GM21381 (cell line): ENCODE data around the gene GLP1R.

Experiments
- ATAC-seq: cut with Tn5 transposase; IDR thresholded peaks from one replicate; pipeline ENCODE4 v1.9.1; 2021; ENCODE audit warnings: mild to moderate bottlenecking, moderate library complexity; ENCODE audit not compliant: unreplicated experiment

Gene GLP1R

DNA sequence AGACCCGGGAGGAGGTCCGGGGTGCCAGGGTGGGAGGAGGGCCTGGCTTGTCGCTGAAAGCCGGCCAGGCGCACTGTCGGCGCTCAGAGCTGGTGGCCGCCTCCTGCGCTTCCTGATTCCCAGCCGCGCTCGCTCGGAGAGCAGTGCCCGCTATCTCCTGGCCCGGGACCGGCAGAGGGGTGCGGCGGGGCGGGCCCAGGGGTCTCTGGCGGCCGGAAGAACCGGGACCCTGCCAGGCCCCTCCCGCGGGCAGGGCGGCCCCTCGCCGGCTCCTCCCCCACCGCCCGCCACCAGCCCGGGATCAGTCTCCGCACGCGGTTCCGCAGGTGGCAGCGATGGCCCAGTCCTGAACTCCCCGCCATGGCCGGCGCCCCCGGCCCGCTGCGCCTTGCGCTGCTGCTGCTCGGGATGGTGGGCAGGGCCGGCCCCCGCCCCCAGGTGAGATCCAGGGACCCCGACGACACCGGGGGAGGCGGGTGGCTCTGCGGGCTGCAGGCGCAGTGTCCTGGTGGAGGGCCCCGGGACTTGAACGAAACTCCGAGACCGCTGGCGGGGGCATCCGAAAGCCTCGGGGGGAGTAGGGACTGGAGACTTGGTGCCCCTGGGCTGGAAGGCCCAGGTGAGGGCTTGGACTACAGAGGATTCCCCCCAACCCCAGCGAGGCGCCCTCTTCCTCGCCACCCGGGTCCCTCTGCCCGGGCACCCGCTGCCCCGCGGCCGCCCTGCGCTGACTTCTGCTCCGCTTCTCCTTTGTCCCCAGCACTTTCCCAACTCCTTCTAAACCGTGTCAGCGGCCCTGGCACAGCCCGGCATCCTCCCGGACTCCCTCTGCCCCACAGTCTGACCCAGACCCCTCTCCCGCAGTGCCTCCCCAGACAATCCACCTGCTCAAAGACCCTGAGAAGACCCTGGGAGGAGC, at the start of gene GLP1R:
TSS of gene GLP1R (plus strand) at position 301 of the 919 bp plus-strand sequence. CDS start at position 361, 60 bp downstream.
- ATAC-seq = no peak

DNA sequence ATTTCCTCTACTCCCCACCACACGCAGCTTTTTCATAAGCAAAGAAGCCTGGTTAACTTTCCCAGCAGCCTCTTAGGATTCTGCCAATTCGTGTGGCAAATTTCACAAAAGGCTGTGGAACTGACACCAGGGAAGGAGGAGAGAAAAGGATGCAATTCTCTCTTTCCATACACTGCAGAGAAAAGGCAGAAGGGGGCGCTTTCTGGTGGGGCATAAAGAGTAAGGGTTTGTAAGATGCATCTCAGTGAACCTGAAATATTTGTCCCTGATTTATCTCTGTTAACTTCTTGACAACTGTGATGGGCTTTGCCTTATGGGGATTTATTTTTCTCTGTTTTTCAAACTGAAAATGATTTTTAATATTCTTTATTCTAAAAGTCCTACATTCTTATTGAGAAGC, 45.5 kb upstream of the GLP1R start:
- ATAC-seq = no peak

DNA sequence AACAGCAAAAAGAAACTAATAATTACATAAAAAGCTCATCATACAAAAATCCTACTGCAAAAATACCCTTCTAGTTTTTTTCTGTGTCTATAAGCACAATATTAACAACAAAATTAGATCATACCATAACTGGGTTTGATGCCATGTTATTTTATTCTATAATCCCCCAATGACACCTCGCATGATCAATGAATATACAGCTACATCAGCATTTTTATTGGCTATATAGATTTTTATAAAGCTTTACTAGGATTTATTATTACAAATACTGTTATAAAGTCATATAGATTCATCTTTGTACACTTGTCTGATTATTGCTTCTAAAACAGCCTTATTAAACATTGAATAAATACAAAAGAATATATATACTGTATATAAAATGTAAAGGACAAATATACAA, 45.1 kb upstream of the GLP1R start:
- no peak for ATAC-seq

DNA sequence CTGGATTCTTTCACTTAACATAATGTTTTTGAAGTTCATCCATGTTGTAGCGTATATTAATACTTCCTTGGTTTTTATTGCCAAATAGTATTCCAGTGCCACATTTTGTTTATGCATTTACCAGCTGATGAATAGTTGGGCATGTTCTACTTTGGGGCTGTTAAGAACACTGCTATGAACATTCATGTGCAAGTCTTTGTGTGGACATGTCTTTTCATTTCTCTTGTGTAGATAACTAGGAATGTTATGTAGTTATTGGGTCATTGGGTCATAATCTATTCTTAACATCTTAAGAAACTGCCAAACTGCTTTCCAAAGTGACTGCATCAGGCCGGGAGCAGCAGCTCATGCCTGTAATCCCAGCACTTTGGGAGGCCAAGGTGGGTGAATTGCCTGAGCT, 43.8 kb upstream of the GLP1R start:
- ATAC-seq = no peak

DNA sequence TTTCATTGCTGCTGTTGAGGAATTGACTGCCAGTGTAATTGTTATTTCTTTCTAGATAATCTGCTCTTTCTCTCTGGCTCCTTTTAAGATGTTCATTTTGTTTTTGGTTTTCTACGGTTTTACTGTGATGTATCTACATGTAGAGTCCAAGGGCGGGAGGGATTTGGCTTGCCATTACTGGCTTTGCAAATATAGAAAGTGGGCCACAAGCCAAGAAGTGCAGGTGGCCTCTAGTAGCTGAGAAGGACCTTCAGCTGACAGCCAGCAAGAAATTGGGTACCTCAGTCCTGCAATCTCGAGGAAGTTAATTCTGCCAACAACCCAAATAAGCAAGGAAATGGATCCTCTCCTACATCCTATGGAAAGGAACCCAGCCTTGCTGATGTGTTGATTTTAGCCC, 42.8 kb upstream of the GLP1R start:
- ATAC-seq = no peak

DNA sequence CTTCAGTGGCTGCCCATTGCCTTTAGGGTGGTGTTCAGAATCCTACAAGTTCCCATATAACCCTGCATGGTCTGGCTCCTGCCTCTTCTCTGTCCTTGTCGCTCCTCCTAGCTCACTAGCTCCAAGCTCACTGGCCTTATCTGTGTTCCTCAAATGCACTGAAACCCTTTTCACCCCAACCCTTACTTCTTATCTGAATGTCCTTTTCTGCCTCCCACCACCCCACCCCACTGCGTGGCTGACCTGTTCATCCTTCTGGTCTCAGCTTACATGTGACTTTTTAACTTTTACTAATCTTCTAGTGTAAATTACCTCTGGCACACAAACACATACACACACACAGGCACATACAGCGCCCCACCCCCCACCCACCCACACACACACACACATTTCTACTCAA, 41.0 kb upstream of the GLP1R start:
- no peak for ATAC-seq

DNA sequence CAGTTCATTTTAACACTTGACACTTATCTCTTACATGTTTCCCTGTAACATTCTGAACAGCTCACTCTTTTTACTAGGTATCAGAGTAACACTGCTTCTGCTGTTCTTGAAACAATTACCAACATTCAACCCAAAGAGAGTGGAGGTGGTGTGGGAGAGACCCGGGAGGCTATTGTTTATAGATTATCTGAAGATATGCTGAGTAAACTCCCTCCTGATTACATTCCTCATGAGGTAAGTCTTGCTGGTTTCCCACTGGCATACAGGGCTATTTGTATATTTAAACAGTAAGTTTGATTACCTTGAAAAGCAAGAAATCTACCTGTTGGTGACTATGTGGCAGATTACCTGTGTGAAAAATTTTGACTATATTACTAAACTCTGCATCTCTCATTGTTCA, 39.8 kb upstream of the GLP1R start:
- ATAC-seq = no peak

DNA sequence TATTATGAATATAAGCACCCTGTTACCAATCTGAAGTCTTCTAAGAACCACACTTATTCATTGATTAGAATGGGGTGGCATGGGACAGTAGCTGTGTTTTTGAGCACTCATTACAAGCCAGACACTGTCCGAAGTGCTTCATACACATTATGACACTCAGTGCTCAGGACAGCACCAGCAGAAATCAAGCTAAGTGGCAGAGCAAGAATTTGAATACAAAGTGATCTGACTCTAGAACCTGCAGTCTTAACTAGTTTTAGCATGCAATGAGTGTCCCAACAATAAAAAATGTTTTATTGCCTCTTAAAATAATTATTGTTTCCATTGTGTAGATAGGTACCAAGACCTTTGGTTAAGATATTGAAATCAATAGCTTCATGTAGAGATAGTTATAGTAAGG, 39.1 kb upstream of the GLP1R start:
- no peak for ATAC-seq

DNA sequence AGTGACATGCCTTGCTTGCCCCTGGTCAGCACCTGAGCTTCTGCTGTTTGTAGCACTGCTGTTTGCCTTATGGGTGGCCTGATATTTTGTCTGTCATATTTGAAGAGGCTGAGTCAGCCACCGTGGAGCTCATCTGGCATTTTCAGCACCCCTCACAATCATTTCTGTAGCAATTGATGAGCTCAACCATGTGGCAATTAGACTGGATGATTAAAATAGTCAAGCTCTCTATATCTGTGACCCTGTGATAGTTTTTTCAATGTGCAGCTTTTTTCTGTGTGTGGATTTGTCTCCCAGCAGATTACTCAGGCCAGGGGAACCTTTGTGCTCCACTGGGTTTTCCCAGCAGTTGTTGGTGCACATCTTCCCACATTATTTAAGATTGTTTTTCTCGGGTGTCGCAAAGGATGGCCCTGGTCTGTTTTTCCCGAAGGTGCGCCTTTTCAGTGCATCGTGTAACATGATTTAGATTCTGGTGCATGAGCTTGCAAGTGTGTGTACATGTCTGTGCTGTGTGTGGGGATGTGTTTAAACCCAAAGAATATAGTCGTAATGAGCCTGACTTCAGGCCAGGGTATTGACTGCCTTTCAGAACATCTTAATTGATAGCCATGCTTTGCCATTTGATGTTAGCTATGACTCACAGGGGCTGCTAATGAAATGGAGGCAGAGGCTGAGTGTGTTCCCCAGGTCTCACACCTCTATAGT, 31.6 kb upstream of the GLP1R start:
- no peak for ATAC-seq

DNA sequence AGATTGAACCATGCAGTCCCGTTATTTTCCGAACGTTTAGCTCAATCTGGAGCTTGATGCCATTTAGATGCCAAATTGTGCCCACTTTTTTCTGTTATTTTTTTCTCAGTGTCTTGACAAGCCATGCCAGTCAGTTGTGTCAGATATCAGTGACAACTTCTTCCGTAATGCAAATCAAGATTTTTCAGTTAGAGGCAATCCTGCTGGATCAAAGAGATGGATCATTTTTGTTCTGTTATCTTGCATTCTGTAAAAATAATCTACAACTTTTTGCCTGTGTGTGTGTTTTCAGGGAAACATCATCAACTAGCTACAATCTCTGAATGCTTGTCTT, 31.1 kb upstream of the GLP1R start:
- ATAC-seq = no peak

DNA sequence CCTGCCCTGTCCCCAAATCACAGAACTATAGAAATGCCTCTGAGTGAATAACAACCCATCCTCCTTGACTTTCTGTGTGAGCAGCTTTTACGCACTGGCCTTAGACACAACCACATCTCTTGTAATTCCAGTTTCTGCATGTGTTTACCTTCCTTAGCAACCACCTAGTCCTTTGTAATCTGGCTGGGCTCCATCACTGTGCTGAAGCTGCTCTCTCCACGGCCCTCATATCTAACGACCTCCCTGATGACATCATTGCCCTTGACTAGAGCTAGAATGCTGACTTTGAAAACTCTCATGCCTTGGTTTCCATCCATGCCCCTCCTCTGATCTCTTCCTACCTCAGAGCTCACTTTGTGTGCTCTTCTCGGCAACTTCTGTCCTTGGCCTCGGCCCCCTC, 30.5 kb upstream of the GLP1R start:
- ATAC-seq = no peak

DNA sequence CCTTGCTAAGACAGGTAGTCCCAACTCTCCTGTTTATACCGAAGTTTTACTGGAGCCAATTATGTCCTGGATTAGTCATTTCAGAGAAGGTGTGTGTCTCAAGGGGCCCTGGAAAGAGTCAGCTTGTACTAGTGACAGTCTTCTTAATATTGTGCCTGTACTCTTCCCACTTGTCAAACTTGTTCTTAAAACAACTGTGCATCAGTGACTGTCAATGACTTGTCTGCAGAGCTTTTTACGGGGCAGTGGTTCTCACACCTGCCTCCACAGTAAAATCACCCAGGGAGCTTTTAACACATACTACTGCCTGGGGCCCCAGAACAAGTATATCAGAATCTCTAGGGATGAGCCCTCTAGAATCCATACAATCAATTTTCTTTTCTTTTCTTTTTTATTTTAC, 28.4 kb upstream of the GLP1R start:
- no peak for ATAC-seq

DNA sequence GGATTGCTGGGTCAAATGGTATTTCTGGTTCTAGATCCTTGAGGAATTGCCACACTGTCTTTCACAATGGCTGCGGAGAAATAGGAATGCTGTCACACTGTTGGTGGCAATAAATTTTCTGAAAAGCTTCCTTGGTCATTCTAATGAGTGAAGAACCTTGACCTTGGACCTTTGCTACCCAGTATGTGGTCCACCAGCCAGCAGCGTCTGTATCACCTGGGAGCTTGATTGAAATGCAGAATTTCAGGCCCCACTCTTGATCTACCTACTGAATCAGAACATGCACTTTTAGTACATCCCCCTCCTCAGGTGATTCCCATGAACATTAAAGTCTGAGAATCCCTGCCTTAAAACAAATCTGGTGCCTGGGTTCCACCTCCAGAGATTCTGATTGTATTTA, 27.5 kb upstream of the GLP1R start:
- ATAC-seq = no peak

DNA sequence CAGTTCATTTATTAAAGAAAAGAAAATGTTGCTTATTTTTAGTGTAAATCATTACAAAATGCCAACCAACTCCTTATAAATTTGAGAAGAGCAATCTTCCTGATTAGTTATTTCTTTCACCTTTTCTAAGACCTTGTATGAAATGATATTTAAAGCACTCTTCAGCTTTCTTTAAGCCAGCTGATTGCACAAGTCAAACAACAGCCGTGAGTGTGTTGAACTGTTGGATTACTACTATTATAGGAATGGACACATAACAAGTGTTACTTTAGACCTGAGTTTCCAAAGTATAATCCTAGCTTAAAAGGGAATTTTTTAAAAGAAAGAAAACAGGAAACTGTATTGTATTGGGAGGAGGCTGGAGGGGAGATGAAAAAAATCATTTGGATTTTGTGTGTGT, 26.8 kb upstream of the GLP1R start:
- no peak for ATAC-seq

DNA sequence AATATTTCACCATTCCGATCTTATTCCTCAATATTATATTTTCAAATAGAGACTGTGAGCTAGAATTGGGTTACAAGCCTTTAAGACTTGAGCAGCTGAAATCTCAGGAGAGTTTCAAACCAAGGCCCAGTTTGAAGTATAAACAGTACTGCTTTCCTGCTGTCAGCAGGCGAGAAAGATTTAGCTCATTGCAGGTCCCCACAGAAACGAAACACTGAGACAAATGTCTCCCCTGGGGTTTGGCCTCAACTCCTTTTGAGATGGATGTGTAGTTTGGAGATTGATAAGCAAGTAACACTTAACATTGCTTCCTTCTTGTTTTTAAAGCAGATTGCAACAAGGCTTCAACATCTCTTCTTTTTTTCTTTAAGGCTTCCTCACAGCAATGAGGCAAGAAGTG, 22.4 kb upstream of the GLP1R start:
- no peak for ATAC-seq

DNA sequence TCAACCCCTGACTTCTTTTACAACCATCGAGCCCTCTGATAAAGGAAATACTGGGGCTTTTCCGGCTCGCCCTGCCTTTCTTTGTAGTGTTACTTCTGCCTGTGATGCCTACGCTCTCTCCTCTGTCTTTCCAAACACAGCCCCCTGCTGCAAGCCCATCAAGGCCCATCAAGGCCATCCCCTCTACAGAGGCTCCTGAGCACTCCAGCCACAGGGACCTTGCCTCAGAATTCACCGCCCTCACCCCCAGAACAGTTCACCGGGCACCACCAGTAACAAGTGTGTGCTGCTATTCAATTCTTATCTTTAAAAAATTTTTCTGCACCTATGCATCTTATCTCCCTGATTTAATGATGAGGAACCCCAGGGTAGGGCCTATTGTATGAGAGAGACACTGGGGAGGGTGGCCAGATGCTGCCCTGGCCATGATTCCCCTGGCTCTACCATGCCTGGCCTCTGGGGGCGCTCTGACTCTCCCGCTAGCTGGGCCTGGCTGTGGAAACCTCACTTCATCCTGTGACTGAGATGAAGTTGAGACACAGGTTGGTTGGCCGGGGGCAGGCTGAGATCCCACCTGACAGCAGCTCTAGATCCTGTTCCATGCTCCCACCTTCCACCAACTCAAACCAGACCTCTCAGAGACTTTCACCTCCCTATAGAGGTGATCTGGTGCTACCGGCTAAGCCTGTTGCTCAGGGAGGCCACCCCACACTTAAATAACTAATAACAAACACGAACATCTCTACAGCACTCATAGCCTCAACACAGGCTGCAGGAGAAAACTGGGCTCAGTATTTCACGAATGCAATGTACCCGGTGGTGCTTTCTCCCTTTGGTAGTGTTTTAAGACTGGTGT, 19.2 kb upstream of the GLP1R start:
- no peak for ATAC-seq

DNA sequence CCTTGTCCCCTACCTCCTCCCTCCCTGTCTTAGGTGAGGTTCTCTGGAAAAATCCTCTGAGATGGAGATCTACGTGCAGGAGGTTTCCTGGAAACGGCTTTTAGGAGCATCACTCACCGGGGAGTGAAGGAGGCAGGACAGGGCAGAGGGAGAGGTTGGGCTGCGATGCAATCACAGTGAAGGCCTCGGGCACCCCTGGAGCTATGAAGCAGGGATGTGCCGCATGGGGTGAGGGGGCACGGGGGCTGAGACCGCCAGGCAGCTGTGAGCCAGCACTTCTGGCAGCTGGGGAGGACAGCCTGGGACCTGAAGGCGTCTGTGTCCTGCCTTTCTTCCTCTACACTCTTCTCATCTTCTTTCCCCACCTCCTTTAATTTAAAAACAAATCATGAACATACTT, 12.9 kb upstream of the GLP1R start:
- no peak for ATAC-seq

DNA sequence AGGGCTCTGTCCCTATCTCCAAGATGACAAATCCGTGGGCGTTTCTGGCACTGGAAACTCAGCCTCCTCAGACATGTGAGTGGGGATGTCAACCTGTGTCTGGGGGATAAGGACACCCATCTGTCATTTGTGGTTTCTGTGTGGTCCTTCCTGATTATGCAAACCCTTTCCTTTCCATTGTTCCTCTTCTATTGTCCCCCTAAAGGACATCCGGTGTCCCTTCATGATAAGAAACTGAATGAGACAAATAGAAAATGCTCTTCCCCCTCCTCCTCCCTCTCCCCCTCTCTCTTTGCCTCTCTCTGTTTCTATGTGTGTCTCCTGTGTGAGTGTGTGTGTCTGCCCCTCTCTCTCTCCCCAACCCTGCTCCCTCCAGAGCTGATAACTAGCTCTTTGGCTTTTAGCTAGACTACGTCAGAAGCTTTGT, 11.5 kb upstream of the GLP1R start:
- no peak for ATAC-seq

DNA sequence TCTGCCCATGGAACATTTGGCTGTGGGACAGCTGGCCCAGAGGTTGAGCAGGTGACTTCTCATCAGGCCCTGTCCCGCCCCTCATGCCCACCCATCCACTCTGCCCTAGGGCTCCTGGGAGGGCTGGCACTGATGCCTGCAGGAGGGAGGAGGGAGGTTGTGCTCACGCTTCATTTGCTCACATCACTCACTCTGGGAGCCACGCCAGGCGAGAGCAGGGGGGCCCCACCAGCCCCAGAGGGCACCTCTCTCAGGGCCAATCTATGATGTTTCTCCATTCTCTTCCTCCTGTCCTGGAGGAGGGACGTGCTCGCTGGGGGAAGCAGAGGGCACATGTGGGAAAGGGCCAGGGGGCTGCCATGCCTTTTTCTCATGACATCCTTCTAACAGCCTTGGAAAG, 10.9 kb upstream of the GLP1R start:
- ATAC-seq = no peak

DNA sequence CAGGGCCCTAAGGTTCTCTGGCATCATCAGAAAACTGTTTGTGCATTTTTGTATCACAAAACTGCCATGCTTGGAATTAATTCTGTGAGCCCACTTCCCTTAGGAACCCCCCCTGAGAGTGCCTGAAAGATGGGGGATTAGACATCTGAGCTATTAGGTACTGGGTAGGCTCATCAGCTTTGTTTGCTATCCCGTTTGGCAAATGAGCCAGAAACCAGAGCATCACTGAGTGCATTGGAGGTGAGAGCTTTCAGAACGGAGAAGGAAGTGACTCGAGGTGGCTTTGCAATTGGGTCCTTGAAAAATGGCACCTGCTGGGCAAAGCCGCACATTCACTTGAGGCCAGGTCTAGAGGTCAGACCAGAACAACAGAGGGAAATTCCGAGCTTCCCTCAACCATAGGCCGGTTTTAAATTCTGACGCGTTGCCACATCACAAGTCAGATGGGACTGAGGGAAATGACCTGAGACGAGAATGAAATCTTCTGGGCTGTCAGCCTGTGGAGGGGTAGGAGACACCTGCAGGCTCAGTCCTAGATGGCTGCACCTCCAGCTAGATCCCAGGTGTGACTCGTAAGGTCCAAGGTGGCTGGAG, 8.4 kb upstream of the GLP1R start:
- no peak for ATAC-seq

DNA sequence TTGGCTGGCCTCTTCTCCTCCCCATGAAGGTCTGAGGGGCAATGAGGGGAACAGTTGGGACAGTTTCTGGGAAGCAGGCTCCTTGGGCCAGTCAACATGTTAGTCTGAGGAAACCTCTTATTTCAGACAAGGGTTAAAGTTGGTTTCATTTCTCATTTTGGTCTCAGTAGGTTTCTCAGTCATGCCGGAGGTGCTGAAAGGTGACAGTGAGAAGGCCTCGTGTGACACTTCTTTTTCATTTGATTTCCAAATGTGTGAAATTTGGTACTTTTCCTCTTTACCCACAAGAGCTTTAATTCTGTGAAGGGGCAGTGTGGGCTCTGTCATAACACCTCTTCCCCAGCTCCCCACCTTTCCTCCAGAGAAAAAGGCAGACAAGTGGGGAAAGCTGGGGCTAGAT, 7.5 kb upstream of the GLP1R start:
- peak; percentile 69 for ATAC-seq
